PFSK-1 (cell line): ENCODE measurements around the gene MCM7.

ENCODE experiments used
- FOXP2 ChIP-seq: optimal IDR thresholded peaks from 2 replicates; pipeline ENCODE3; 2011; ENCODE audit warnings: borderline replicate concordance, control low read depth, inconsistent platforms; ENCODE audit not compliant: insufficient read depth; ENCODE audit errors: extremely low read length, extremely low read depth
- POLR2AphosphoS5 ChIP-seq: IDR thresholded peaks from 2 replicates; pipeline ENCODE4 v1.6.1; 2012; ENCODE audit warnings: low read depth, mild to moderate bottlenecking, control low read depth, low read length, moderate library complexity
- REST ChIP-seq, 2 experiments: IDR thresholded peaks; 2 replicates each; pipeline versions ENCODE4 v1.6.1 to v1.8.0; 2011 to 2012; ENCODE audit warnings: low read depth in 2 of 2, low read length in 2 of 2, control low read depth in 1 of 2, inconsistent platforms in 1 of 2, mild to moderate bottlenecking in 1 of 2, moderate library complexity in 1 of 2; ENCODE audit not compliant: insufficient read depth in 1 of 2
- SIN3A ChIP-seq: IDR thresholded peaks from 2 replicates; pipeline ENCODE4 v1.6.1; 2012; ENCODE audit warnings: mild to moderate bottlenecking, low read length, moderate library complexity, borderline replicate concordance; ENCODE audit not compliant: insufficient read depth
- TAF1 ChIP-seq: IDR thresholded peaks from 2 replicates; pipeline ENCODE4 v1.6.1; 2012; ENCODE audit warnings: low read length, control low read depth, borderline replicate concordance; ENCODE audit not compliant: insufficient read depth

Gene MCM7

GRCh38 chr7:100061518-100062193 is 39.5 kb downstream of the MCM7 start:
- TF ChIP-seq REST (IDR thresholded peaks at IDR 0.05; ENCODE audit: insufficient read depth in 1 of 2, low read depth in 2 of 2, low read length in 2 of 2): no peak
- no peak for TF ChIP-seq SIN3A
- TF ChIP-seq FOXP2: no peak
- no peak for TF ChIP-seq TAF1
- TF ChIP-seq POLR2AphosphoS5: no peak

- no peak for TF ChIP-seq REST (IDR thresholded peaks at IDR 0.05; ENCODE audit: insufficient read depth in 1 of 2, low read depth in 2 of 2, low read length in 2 of 2)
- no peak for TF ChIP-seq SIN3A
- TF ChIP-seq TAF1: no peak
- no peak for TF ChIP-seq POLR2AphosphoS5
- no peak for TF ChIP-seq FOXP2
Measured at GRCh38 chr7:100059251-100059739, 41.9 kb downstream of the MCM7 start.

- TF ChIP-seq TAF1: no peak
- no peak for TF ChIP-seq SIN3A
- TF ChIP-seq REST (IDR thresholded peaks at IDR 0.05; ENCODE audit: insufficient read depth in 1 of 2, low read depth in 2 of 2, low read length in 2 of 2): no peak
- TF ChIP-seq POLR2AphosphoS5: no peak
- TF ChIP-seq FOXP2: no peak
Measured at GRCh38 chr7:100057006-100057405, 44.2 kb downstream of the MCM7 start.

GRCh38 chr7:100053215-100053614 is 48.0 kb downstream of the MCM7 start:
- no peak for TF ChIP-seq POLR2AphosphoS5
- no peak for TF ChIP-seq REST (IDR thresholded peaks at IDR 0.05; ENCODE audit: insufficient read depth in 1 of 2, low read depth in 2 of 2, low read length in 2 of 2)
- TF ChIP-seq SIN3A: no peak
- TF ChIP-seq TAF1: no peak
- no peak for TF ChIP-seq FOXP2

GRCh38 chr7:100051611-100052010 is 49.6 kb downstream of the MCM7 start:
- TF ChIP-seq FOXP2 (no peak), SIN3A (no peak), REST (IDR thresholded peaks at IDR 0.05; ENCODE audit: insufficient read depth in 1 of 2, low read depth in 2 of 2, low read length in 2 of 2) (no peak), TAF1 (no peak), POLR2AphosphoS5 (no peak)
